AG04449 (cell line): ENCODE measurements around the gene SPTLC1.
"Not testable (repeated sequence)": the region's sequence is repeated elsewhere in the genome, so short reads cannot be mapped to it uniquely, and the experiment has no call there.

Source experiments
- CTCF ChIA-PET: fragments of 350-600 bp; formaldehyde crosslinking; extraction: SDS; loops from one replicate; lab custom pipeline; 2021; ENCODE audit warnings: antibody characterized with exemption; lab: Yijun Ruan, JAX
- POLR2A ChIA-PET: fragments of 400-600, 350-600 bp; formaldehyde crosslinking; extraction: SDS; loops from one replicate; lab custom pipeline; 2020; ENCODE audit warnings: antibody characterized with exemption, inconsistent platforms; lab: Yijun Ruan, JAX
- DNase-seq: peaks from one replicate; pipeline ENCODE4 v3.0.0-alpha.2; 2010; ENCODE audit warnings: low read depth, low spot score
- H3K4me3 ChIP-seq: 2 replicates; pipeline ENCODE4 v1.5.1; 2011; ENCODE audit warnings: low read depth, mild to moderate bottlenecking, control low read depth, low read length
- TF ChIP-seq, protein P1 (sequence below): IDR thresholded peaks from one replicate; pipeline ENCODE4 v1.5.1; 2011; ENCODE audit warnings: mild to moderate bottlenecking, moderate library complexity, low read length, control low read depth, inconsistent platforms; ENCODE audit not compliant: insufficient read depth; ENCODE audit errors: missing control alignments

Gene SPTLC1

GRCh38 chr9:92135576-92135975 is 20.4 kb upstream of the SPTLC1 start:
- ChIA-PET CTCF (interaction anchor here (0.6 to 16.9 kb wide), 12 partner anchors 11 to 382 kb away, joined by 3 to 591 read pairs (median 5); partner anchors contain the start of gene NOL8), POLR2A (no interaction called here)
- no peak for DNase-seq
- TF ChIP-seq, protein P1, sequence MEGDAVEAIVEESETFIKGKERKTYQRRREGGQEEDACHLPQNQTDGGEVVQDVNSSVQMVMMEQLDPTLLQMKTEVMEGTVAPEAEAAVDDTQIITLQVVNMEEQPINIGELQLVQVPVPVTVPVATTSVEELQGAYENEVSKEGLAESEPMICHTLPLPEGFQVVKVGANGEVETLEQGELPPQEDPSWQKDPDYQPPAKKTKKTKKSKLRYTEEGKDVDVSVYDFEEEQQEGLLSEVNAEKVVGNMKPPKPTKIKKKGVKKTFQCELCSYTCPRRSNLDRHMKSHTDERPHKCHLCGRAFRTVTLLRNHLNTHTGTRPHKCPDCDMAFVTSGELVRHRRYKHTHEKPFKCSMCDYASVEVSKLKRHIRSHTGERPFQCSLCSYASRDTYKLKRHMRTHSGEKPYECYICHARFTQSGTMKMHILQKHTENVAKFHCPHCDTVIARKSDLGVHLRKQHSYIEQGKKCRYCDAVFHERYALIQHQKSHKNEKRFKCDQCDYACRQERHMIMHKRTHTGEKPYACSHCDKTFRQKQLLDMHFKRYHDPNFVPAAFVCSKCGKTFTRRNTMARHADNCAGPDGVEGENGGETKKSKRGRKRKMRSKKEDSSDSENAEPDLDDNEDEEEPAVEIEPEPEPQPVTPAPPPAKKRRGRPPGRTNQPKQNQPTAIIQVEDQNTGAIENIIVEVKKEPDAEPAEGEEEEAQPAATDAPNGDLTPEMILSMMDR, result no peak
- H3K4me3 ChIP-seq, result no peak overlapping the region

- ChIA-PET POLR2A (interaction anchor here (0.7 kb wide), 1 partner anchor 464 kb away, joined by 3 read pairs; no protein-coding TSS in a partner anchor), CTCF (interaction anchor here (0.6 to 16.9 kb wide), 18 partner anchors 9 to 500 kb away, joined by 3 to 591 read pairs (median 4); partner anchors contain the start of gene NOL8)
- peak overlapping the region; percentile 24 for H3K4me3 ChIP-seq
These were observed 18.9 kb upstream of the SPTLC1 start for GRCh38 chr9:92133949-92134604.

DNA sequence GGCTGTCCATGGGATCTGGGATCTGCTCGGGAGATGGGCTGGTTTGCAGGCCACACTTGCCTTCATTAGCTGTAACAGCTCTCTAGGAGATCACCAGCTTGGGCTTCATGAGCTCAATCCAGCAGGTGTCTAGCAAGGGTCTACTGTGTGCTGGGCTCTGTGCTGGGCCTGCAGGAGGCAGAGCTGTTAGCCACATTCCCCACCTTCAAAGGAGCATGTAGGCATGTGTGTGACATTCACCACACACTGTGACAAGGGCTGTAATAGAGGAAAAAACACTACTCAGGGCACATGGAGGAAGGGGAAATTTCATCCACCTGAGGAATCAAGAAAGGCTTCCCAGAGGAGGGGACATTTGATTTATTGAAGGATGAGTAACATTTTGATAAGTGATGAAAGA is 17.7 kb upstream of the SPTLC1 start:
- DNase-seq, H3K4me3 ChIP-seq, POLR2A ChIA-PET: not testable (repeated sequence)
- CTCF ChIA-PET, result interaction anchor here (0.9 to 1.4 kb wide), 4 partner anchors 9 to 112 kb away, joined by 3 to 5 read pairs (median 3); no protein-coding TSS in a partner anchor

More at GRCh38 chr9:92133949-92134604, 18.9 kb upstream of the SPTLC1 start:
- DNase-seq, result no peak
- TF ChIP-seq, protein P1, result peak; percentile 98

GRCh38 chr9:92132501-92132900 is 17.3 kb upstream of the SPTLC1 start:
- ChIA-PET CTCF (interaction anchor here (0.9 to 1.4 kb wide), 4 partner anchors 9 to 113 kb away, joined by 3 to 5 read pairs (median 3); no protein-coding TSS in a partner anchor), POLR2A (no interaction called here)
- DNase-seq, result no peak
- no peak overlapping the region for H3K4me3 ChIP-seq
- TF ChIP-seq, protein P1, result no peak

- TF ChIP-seq, protein P1, result no peak
- ChIA-PET POLR2A (no interaction called here), CTCF (interaction anchor here (1.1 to 5.6 kb wide), 3 partner anchors 12 to 155 kb away, joined by 3 to 49 read pairs (median 11); no protein-coding TSS in a partner anchor)
- no peak for DNase-seq
- H3K4me3 ChIP-seq, result no peak overlapping the region
These were observed 7.6 kb upstream of the SPTLC1 start for GRCh38 chr9:92122800-92123199.

DNA sequence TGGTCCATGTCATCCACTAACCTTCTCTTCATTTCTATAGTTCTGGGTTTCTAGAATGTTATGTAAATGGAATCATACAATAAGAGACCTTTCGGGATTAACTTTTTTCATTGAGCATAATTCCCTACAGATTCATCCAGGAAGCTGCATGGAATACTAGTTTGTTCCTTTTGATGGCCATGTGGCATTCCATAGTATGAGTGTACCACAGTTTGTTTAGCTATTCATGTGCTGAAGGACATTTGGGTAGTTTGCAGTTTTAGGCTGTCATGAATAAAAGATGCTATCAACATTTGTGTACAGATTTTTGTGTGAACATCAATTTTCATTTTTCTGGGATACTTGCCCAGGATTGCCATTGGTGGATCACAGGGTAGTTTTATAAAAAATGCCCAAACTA is 6.8 kb upstream of the SPTLC1 start:
- POLR2A ChIA-PET, result no interaction called here
- CTCF ChIA-PET, result interaction anchor here (1.9 to 5.6 kb wide), 2 partner anchors 13 to 17 kb away, joined by 11 to 49 read pairs; no protein-coding TSS in a partner anchor
- H3K4me3 ChIP-seq, result no peak overlapping the region
- TF ChIP-seq, protein P1, result no peak
- no peak for DNase-seq
